GM23338 (cell line): ENCODE results near the gene SRGAP3. TPM values are rescaled to one million over a fixed set of nuclear protein-coding genes. Genes with fewer than 3 reads are reported as not detected.

Experiments used
- ATAC-seq: fragments of 200-7000 bp; cut with Tn5 transposase; 3 replicates; pipeline ENCODE4 v1.9.1; 2020
- DNase-seq: peaks from one replicate; pipeline ENCODE4 v3.0.0-alpha.2; 2015; ENCODE audit warnings: low spot score
- H2AFZ ChIP-seq: fragments of 200-600 bp; sonication (generic); 2 replicates; pipeline ENCODE4 v1.8.0; 2016; ENCODE audit warnings: antibody characterized with exemption, mild to moderate bottlenecking, moderate library complexity
- H3F3A ChIP-seq: fragments of 200-600 bp; sonication (generic); replicated peaks from 2 replicates; pipeline ENCODE4 v1.8.0; 2017; ENCODE audit warnings: antibody characterized with exemption, mixed run types, low read depth
- H3K27ac ChIP-seq: fragments of 200-600 bp; sonication (generic); 2 replicates; pipeline ENCODE4 v1.6.1; 2016; ENCODE audit warnings: low read depth
- H3K27me3 ChIP-seq: fragments of 200-600 bp; sonication (generic); 2 replicates; pipeline ENCODE4 v1.8.0; 2016; ENCODE audit warnings: mild to moderate bottlenecking, mixed run types, moderate library complexity; ENCODE audit not compliant: insufficient read depth
- H3K36me3 ChIP-seq: fragments of 200-600 bp; sonication (generic); 2 replicates; pipeline ENCODE4 v1.8.0; 2016; ENCODE audit warnings: mild to moderate bottlenecking; ENCODE audit not compliant: insufficient read depth
- H3K4me1 ChIP-seq: fragments of 200-600 bp; sonication (generic); 2 replicates; pipeline ENCODE4 v1.8.0; 2016; ENCODE audit warnings: mild to moderate bottlenecking, moderate library complexity; ENCODE audit not compliant: insufficient read depth
- H3K4me2 ChIP-seq: fragments of 200-600 bp; sonication (generic); 2 replicates; pipeline ENCODE4 v1.7.1; 2017; ENCODE audit warnings: mixed run types
- H3K4me3 ChIP-seq: fragments of 200-600 bp; sonication (generic); 2 replicates; pipeline ENCODE4 v1.6.1; 2016; ENCODE audit warnings: mixed run types
- H3K79me2 ChIP-seq: fragments of 200-600 bp; sonication (generic); replicated peaks from 2 replicates; pipeline ENCODE4 v1.8.0; 2017; ENCODE audit warnings: mild to moderate bottlenecking; ENCODE audit not compliant: insufficient read depth
- H3K9me2 ChIP-seq: fragments of 200-600 bp; sonication (generic); 2 replicates; pipeline ENCODE4 v1.8.0; 2017; ENCODE audit not compliant: insufficient read depth
- H4K20me1 ChIP-seq: fragments of 200-600 bp; sonication (generic); replicated peaks from 2 replicates; pipeline ENCODE4 v1.8.0; 2017; ENCODE audit warnings: mild to moderate bottlenecking; ENCODE audit not compliant: insufficient read depth
- H3K27ac Mint-ChIP-seq: 2 replicates; pipeline ENCODE4 v1.8.0; 2020; ENCODE audit warnings: inconsistent platforms, mild to moderate bottlenecking, moderate library complexity, mixed read lengths
- H3K27me3 Mint-ChIP-seq: 3 replicates; pipeline ENCODE4 v1.8.0; 2022; ENCODE audit warnings: low read depth, mild to moderate bottlenecking, moderate library complexity, mixed read lengths, inconsistent platforms; ENCODE audit not compliant: insufficient read depth, poor library complexity
- H3K36me3 Mint-ChIP-seq: 3 replicates; pipeline ENCODE4 v1.8.0; 2021; ENCODE audit warnings: low read depth, mild to moderate bottlenecking, inconsistent platforms, moderate library complexity, mixed read lengths
- H3K4me1 Mint-ChIP-seq: 3 replicates; pipeline ENCODE4 v1.8.0; 2020; ENCODE audit warnings: mild to moderate bottlenecking, inconsistent platforms, mixed read lengths
- H3K4me3 Mint-ChIP-seq: 3 replicates; pipeline ENCODE4 v1.8.0; 2021; ENCODE audit warnings: moderate library complexity, mild to moderate bottlenecking, inconsistent platforms, mixed read lengths
- H3K9me3 Mint-ChIP-seq: 3 replicates; pipeline ENCODE4 v1.8.0; 2020; ENCODE audit warnings: moderate library complexity, mild to moderate bottlenecking, inconsistent platforms, mixed read lengths
- CREB1 ChIP-seq: fragments of 250-450 bp; sonication (Bioruptor Pico); IDR thresholded peaks from 2 replicates; pipeline ENCODE4 v1.5.0; 2020; ENCODE audit warnings: low read depth, mild to moderate bottlenecking, moderate library complexity
- CTCF ChIP-seq, 2 experiments: fragments of 200-600 bp in 1 of 2; sonication (generic) in 1 of 2; conservative IDR thresholded peaks; 2 replicates each; pipeline versions ENCODE4 v1.5.1 to v1.6.1; 2016 to 2017; ENCODE audit warnings: antibody characterized with exemption in 2 of 2, low read depth in 2 of 2, mild to moderate bottlenecking in 2 of 2, moderate library complexity in 1 of 2
- ETS1 ChIP-seq: IDR thresholded peaks from 2 replicates; pipeline ENCODE4 v1.6.1; 2016; ENCODE audit warnings: antibody characterized with exemption
- EZH2 ChIP-seq: fragments of 200-600 bp; sonication (generic); IDR thresholded peaks from one replicate; pipeline ENCODE4 v1.8.0; 2017; ENCODE audit warnings: antibody characterized with exemption, mild to moderate bottlenecking, low read depth; ENCODE audit not compliant: unreplicated experiment
- EZH2phosphoT487 ChIP-seq: fragments of 200-600 bp; sonication (generic); IDR thresholded peaks from one replicate; pipeline ENCODE4 v1.8.1; 2018; ENCODE audit warnings: antibody characterized with exemption; ENCODE audit not compliant: unreplicated experiment
- JUNB ChIP-seq: IDR thresholded peaks from one replicate; pipeline ENCODE4 v1.6.1; 2016; ENCODE audit warnings: antibody characterized with exemption; ENCODE audit not compliant: unreplicated experiment
- NANOG ChIP-seq: IDR thresholded peaks from 2 replicates; pipeline ENCODE4 v1.6.1; 2016; ENCODE audit warnings: antibody characterized with exemption, borderline replicate concordance
- POLR2AphosphoS5 ChIP-seq: IDR thresholded peaks from 2 replicates; pipeline ENCODE4 v1.6.1; 2016; ENCODE audit warnings: antibody characterized with exemption, low read depth
- REST ChIP-seq: IDR thresholded peaks from one replicate; pipeline ENCODE4 v1.6.1; 2018; ENCODE audit warnings: antibody characterized with exemption; ENCODE audit not compliant: unreplicated experiment
- STAT1 ChIP-seq: IDR thresholded peaks from one replicate; pipeline ENCODE4 v1.6.1; 2016; ENCODE audit warnings: antibody characterized with exemption; ENCODE audit not compliant: unreplicated experiment
- ZNF114 ChIP-seq: fragments of 250-450 bp; sonication (Bioruptor Pico); IDR thresholded peaks from 2 replicates; pipeline ENCODE4 v1.5.0; 2020; ENCODE audit warnings: mild to moderate bottlenecking, moderate library complexity
- ZNF331 ChIP-seq: fragments of 250-450 bp; sonication (Bioruptor Pico); IDR thresholded peaks from 2 replicates; pipeline ENCODE4 v1.5.0; 2020; ENCODE audit warnings: low read depth, mild to moderate bottlenecking, moderate library complexity
- ZNF462 ChIP-seq: fragments of 250-450 bp; sonication (Bioruptor Pico); IDR thresholded peaks from 2 replicates; pipeline ENCODE4 v1.5.0; 2020; ENCODE audit warnings: mild to moderate bottlenecking, moderate library complexity
- polyA plus RNA-seq: library from polyadenylated mRNA; unstranded; fragments of >200 nt; fragmentation: Nextera tagmentation; extraction: Ambion mirVana; gene quantifications from 2 replicates; pipeline ENCODE4 v1.2.1, GENCODE V29; 2016
- total RNA-seq: library from RNA; depleted of rRNA; stranded (reverse); fragments of >200 nt; shearing (Covaris generic); gene quantifications from 2 replicates; pipeline ENCODE4 v1.2.3, GENCODE V29; 2014

SRGAP3 gene
- total and polyA plus RNA-seq, 2 experiments from 2014 or later: 6.4 to 9.4 TPM

GRCh38 chr3:9295007-9295406, 45.6 kb upstream of the SRGAP3 start:
- no peaks in the 10 kb centered on the region for H4K20me1 ChIP-seq
- no peak overlapping the region for H3K4me3 ChIP-seq
- no peak overlapping the region for H3K4me2 ChIP-seq
- ATAC-seq (no peak), DNase-seq (no peak)
- no peak overlapping the region for H3K4me3 Mint-ChIP-seq
- no peak for TF ChIP-seq CTCF (conservative IDR thresholded peaks at IDR 0.05; ENCODE audit: low read depth in 2 of 2)
- no peak for TF ChIP-seq ZNF331 (CRISPR knock-in tag)
- no peak for TF ChIP-seq ZNF462
- TF ChIP-seq EZH2phosphoT487: no peak
- TF ChIP-seq JUNB: no peak
- no peak for TF ChIP-seq ETS1
- no peak for TF ChIP-seq ZNF114 (CRISPR knock-in tag)
- TF ChIP-seq EZH2: no peak
- TF ChIP-seq REST: no peak
- no peak for TF ChIP-seq STAT1
- no peak for TF ChIP-seq CREB1 (CRISPR knock-in tag)
- TF ChIP-seq NANOG: no peak
- no peak for TF ChIP-seq POLR2AphosphoS5
- peaks cover 5% of the 10 kb centered on the region for H3K27me3 Mint-ChIP-seq
- H3K9me2 ChIP-seq: 0 out of 2 replicates have a peak, but pooled peaks cover 6% of the 10 kb centered on the region
- H3K4me1 Mint-ChIP-seq: peaks cover 7% of the 10 kb centered on the region
- H3K79me2 ChIP-seq: no peaks in the 10 kb centered on the region
- H3K27ac ChIP-seq: no peak overlapping the region
- H3K36me3 Mint-ChIP-seq: peaks cover 1% of the 10 kb centered on the region; the same call in 1 of the 3 replicates
- H3K27ac Mint-ChIP-seq: no peak overlapping the region
- no peaks in the 10 kb centered on the region for H3F3A ChIP-seq
- no peaks in the 10 kb centered on the region for H3K36me3 ChIP-seq
- H3K27me3 ChIP-seq: no peaks in the 10 kb centered on the region
- no peak overlapping the region for H2AFZ ChIP-seq
- H3K9me3 Mint-ChIP-seq: peaks cover 2% of the 10 kb centered on the region; the same call in 1 of the 3 replicates
- no peaks in the 10 kb centered on the region for H3K4me1 ChIP-seq
